Activated T-cell treated with anti-CD3 and anti-CD28 coated beads, Interleukin-2, amount 50 U/mL, for 24 hours (primary cell): Measurements from ENCODE around the gene TRIM3.

Experiments used
- DNase-seq: peaks from one replicate; pipeline ENCODE4 v3.0.0-alpha.2; 2020
- H3K27ac Mint-ChIP-seq: 2 replicates; pipeline ENCODE4 v1.8.0; 2020; ENCODE audit warnings: mild to moderate bottlenecking, mixed read lengths
- H3K27me3 Mint-ChIP-seq: 2 replicates; pipeline ENCODE4 v1.8.0; 2020; ENCODE audit warnings: mixed read lengths
- H3K36me3 Mint-ChIP-seq: 2 replicates; pipeline ENCODE4 v1.8.0; 2020; ENCODE audit warnings: low read depth, mixed read lengths
- H3K4me1 Mint-ChIP-seq: 2 replicates; pipeline ENCODE4 v1.8.0; 2020; ENCODE audit warnings: low read depth, mixed read lengths
- H3K4me3 Mint-ChIP-seq: 2 replicates; pipeline ENCODE4 v1.8.0; 2020; ENCODE audit warnings: mild to moderate bottlenecking, moderate library complexity, mixed read lengths
- H3K9me3 Mint-ChIP-seq: 2 replicates; pipeline ENCODE4 v1.8.0; 2020; ENCODE audit warnings: mixed read lengths

Gene TRIM3

DNA sequence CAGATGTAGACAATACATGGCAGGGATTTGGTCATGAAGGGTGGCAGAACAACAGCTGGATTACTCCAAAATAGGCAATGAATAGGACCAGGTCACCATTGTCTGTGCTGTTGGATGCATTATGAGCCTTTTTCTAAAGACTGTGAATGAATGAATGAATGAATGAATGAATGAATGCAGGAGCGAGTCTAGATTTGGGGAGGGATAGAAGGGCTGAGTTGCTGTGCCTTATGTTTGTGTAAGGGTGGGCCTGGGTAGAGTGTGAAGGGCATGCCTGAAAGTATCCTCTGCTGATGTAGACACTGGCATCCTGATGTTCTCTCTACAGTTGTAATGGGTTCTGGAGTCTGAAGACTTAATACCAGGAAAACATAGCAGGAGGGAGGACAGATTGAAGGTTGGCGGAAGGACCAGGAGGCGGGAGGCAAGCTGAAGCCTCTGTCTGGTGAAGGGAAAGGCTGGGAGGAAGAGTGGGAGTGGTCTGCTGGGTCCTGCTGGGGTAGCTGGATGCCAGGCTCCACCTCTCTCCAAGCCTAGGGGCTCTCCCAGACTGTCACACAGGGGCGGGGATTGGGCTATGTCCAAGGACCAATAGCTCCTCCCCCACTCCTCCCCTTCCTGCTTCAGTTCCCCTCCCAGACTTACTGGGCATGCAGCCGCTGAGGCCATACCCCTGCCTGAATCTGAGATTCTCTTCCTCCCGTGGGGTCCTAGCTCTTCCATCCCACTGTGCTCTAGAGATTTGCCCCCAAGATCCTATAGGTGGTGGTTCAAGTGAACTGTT is 4.8 kb downstream of the TRIM3 start:
- peaks cover 12% of the 10 kb centered on the region for H3K4me1 Mint-ChIP-seq
- DNase-seq: no peak
- H3K27ac Mint-ChIP-seq: no peak overlapping the region
- no peaks in the 10 kb centered on the region for H3K27me3 Mint-ChIP-seq
- H3K36me3 Mint-ChIP-seq: no peaks in the 10 kb centered on the region
- no peak overlapping the region for H3K4me3 Mint-ChIP-seq
- no peaks in the 10 kb centered on the region for H3K9me3 Mint-ChIP-seq

DNA sequence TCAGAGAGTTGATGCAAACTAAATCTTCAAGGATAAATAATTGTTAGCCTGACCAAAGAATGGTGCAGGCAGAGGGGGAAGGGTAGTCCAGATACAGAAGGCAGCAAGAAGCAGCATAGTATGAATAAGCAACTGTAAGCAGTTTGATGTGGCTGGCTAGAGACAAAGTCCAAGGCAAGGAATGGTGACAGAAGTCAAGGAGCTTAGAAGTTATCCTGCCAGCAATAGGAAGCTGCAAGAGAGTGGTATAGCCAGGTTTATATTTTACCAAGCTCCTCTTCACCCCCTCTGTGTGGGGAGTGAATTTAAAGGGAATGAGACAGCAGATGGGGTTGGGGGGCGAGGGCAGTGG is 14.7 kb downstream of the TRIM3 start:
- Mint-ChIP-seq H3K36me3 (peaks cover 20% of the 10 kb centered on the region), H3K27ac (no peak overlapping the region), H3K9me3 (no peaks in the 10 kb centered on the region), H3K27me3 (no peaks in the 10 kb centered on the region), H3K4me1 (no peaks in the 10 kb centered on the region), H3K4me3 (no peak overlapping the region)
- DNase-seq: no peak

DNA sequence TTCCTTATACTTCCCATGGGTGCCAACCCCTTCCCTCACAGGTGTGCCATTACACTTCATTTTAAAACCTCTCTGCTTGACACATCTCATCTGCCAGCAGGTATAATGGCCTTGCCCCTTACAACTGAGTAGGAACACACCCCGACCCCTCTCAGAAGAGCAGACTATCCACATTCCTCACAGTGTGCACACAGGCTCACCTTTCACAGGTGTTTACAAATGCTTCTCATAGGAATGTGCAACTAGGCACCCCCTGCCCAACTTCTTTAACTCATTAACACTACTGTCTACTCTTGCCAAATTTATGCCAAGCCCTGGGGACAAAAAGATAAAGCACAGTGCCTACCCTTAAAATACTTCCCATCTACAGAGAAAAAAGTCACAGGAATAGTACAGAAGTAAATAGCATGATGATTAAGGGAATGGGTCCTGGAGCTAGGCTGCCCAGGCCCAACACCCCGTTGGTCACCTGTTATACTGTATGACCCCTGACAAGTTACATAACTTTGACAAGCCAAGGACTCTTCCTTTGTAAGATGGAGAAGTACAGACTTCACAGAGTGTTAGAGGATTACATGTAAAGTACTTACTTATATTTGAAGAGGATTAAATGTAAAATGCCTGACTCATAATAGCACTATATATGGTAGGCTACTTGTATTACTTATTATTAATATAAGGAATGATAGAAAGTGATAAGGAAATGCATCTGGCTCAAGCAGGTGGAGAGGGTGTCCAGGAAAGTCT is 15.2 kb downstream of the TRIM3 start:
- no peaks in the 10 kb centered on the region for H3K9me3 Mint-ChIP-seq
- no peak overlapping the region for H3K4me3 Mint-ChIP-seq
- H3K27me3 Mint-ChIP-seq: no peaks in the 10 kb centered on the region
- no peaks in the 10 kb centered on the region for H3K4me1 Mint-ChIP-seq
- no peak for DNase-seq
- H3K36me3 Mint-ChIP-seq: peaks cover 16% of the 10 kb centered on the region
- no peak overlapping the region for H3K27ac Mint-ChIP-seq

DNA sequence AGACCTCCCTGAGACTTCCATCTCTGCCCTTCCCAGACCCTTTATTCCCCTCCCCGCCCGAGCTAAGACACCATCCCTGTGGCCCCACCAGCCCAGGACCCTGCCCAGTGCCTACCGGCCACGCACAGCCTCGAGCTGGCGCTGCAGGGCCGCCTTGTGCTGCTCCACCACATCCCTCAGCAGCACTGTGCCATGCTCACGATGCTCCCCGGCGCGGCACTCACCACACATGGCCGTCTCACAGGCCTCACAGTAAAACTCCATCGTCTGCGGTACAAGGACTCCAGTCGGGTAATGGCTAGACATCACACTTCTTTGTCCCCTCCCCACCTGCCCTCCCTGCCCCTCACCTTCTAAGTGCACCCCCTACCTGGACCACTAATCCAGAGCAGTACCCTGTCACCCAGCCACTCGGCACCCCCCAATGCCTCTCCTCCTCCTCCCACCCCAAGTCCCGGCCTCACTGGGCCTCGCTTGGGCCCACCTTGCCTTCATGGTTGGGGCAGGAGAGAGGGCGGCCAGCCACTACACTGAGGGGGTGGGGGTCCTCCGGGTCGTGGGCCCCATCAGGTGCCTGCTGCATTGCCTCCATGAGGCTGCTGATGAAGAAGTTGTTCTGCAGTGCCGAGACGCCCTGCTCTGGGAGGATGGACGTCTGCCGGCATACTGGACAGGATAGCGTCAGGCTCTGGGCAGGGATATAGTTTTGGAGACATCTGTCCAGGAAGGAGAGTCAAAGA is 16.0 kb downstream of the TRIM3 start:
- Mint-ChIP-seq H3K36me3 (peaks cover 18% of the 10 kb centered on the region), H3K27ac (no peak overlapping the region), H3K9me3 (no peaks in the 10 kb centered on the region), H3K4me3 (no peak overlapping the region), H3K27me3 (no peaks in the 10 kb centered on the region), H3K4me1 (no peaks in the 10 kb centered on the region)
- no peak for DNase-seq

DNA sequence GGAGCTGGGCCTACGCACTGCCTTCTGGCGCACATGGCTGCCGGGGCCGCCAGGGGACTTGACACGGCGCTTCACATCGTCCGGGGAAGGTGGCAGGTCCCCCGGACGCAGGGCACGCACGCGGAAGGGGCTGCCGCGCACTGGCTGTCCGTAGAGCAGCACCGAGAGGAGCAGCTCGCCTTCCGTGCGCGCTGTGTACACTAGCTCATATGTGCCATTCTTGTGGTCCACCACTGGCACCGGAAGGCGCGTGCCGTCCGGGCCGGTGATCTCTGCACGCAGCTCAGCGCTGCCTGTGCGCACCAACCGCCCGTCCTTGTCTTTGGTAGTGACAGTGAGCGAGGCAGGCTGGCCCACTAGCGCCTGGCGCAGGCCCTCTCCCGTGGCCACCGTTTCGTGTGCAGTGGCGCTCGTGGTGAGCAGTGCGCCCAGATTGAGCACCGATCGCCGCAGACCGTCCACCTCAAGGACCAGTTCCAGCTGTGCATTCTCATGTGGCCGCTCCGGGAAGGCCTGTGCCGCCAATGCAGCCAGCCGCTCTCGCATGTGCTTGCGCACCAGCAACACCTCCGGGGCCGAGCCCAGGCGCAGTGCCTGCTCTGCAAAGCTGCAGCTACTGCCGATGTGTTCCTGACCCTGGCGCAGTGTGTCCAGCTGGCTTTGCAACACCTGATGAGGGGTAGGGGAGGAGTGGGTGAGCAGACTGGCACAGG is 17.2 kb downstream of the TRIM3 start:
- no peak overlapping the region for H3K27ac Mint-ChIP-seq
- H3K9me3 Mint-ChIP-seq: no peaks in the 10 kb centered on the region
- no peak for DNase-seq
- H3K36me3 Mint-ChIP-seq: peaks cover 18% of the 10 kb centered on the region
- no peak overlapping the region for H3K4me3 Mint-ChIP-seq
- H3K27me3 Mint-ChIP-seq: no peaks in the 10 kb centered on the region
- H3K4me1 Mint-ChIP-seq: no peaks in the 10 kb centered on the region

DNA sequence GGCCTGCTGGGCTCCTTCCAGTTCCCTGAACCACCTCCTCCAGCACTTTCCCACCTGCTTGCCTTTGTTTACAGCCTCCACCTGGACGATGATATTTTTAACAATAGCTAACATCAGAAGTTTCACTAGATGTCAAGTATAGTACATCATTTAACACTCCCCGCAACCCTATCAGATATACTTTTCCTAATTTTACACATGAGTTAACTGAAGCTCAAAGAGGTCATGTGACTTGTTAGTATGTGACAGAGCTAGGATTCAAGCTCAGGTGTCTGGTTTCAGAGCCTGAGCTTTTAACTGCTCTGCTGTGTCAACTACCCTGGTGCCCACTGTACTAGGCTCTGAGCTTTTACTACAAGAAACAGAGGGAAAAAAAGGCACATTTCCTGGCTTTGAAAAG is 18.7 kb downstream of the TRIM3 start:
- Mint-ChIP-seq H3K4me1 (no peaks in the 10 kb centered on the region), H3K4me3 (no peak overlapping the region), H3K27me3 (no peaks in the 10 kb centered on the region), H3K9me3 (no peaks in the 10 kb centered on the region), H3K27ac (no peak overlapping the region), H3K36me3 (peaks cover 18% of the 10 kb centered on the region)
- no peak for DNase-seq

DNA sequence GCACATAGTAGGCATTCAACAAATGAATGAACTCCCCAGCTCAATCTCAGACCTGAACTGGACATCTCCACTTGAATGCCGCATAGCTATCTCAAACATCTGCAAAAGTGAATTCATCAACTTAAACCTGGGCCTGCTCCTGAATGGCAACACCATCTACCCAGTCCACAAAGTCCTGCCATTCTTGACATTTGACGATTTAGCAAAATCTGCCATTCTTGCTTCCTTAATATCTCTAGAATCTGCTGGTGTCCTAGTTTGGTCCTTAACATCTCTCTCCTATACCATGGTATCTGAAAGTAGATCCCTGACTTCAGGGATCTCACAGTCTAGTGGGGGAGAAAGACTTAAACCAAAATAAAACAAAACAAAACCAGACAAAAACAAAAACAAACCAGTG is 20.6 kb downstream of the TRIM3 start:
- Mint-ChIP-seq H3K27me3 (no peaks in the 10 kb centered on the region), H3K9me3 (no peaks in the 10 kb centered on the region)

DNA sequence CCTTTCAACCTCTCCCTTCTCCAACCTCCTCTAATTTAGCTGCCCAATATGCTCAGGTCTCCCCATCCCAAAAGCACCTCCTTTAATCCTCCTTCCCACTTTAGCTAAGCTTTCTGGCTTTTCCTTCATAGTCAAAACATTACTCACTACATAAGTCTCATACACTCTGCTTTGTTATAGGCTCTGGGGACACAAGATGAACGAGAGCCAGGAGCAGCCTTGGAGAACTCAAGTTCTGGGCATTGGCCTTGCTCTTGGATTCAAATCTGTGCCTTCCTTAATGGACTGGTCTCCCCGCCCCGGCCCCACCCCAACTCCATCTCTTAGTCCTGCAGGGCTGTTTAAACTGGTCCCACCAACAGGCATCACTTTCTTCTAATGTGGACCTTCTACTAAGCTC is 21.5 kb downstream of the TRIM3 start:
- no peak overlapping the region for H3K27ac Mint-ChIP-seq
- DNase-seq: no peak

More for the DNA sequence above, 20.6 kb downstream of the TRIM3 start:
- H3K4me3 Mint-ChIP-seq: no peak overlapping the region
- H3K27ac Mint-ChIP-seq: no peak overlapping the region
- H3K4me1 Mint-ChIP-seq: no peaks in the 10 kb centered on the region
- peaks cover 18% of the 10 kb centered on the region for H3K36me3 Mint-ChIP-seq
- DNase-seq: no peak

DNA sequence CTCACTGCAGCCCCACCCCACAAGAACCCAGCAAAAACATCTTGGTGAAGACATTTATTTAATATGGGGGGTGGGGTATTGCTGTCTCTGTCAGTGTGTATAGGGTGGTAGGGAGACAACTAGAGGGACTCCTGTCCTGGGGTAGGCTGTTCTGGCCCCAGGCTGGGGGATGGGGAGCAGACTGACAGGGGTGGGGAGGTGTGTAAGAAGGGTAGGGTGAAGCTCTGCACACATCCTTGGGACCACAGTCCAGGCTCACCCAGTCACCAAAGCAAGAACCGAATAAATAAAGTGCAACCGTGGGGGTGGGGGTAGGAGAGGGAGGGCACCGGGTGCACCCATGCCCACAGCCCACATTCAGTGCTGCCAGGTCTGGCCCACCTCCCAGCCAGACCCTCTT is 25.2 kb downstream of the TRIM3 start:
- H3K9me3 Mint-ChIP-seq: no peaks in the 10 kb centered on the region
- no peaks in the 10 kb centered on the region for H3K27me3 Mint-ChIP-seq
- H3K4me1 Mint-ChIP-seq: no peaks in the 10 kb centered on the region
- DNase-seq: no peak
- H3K36me3 Mint-ChIP-seq: peaks cover 3% of the 10 kb centered on the region
- H3K4me3 Mint-ChIP-seq: no peak overlapping the region
- no peak overlapping the region for H3K27ac Mint-ChIP-seq

More for the DNA sequence above, 21.5 kb downstream of the TRIM3 start:
- Mint-ChIP-seq H3K36me3 (peaks cover 18% of the 10 kb centered on the region), H3K9me3 (no peaks in the 10 kb centered on the region), H3K4me1 (no peaks in the 10 kb centered on the region), H3K27me3 (no peaks in the 10 kb centered on the region), H3K4me3 (no peak overlapping the region)

DNA sequence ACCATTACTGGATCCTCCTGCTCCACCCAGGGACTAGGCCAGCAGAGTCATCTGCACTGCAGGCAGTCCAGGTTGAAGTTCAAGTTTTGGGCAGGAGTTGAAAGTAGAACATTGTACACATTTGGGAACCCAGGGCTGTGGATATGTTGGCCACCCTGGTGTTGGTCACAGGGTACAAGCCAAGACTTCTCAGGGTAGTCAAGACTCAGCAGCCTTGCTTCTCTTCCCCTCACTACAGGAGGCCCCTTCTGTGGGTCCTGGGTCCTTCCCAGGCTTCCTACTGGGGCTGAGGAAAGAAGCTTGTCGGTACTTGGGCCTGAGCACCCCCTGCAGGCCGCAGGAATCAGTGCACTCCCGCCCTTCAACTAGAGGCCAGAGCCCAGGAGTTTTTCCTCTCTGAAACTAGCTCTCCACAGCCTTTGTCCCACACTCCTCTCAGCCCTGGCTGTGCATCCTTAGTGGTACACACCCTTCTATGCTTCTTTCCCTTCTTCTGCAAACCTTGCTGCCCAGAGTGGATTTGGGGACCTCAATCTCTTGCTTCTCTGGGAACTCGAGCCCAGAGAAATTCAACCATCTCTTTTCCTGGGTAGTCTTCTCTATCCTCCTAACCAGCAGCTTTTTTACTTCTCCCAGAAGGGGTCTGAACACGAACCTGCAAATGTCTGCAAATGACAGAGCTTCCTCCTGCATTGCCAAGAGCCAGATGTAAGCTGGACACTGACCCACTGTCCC is 30.3 kb downstream of the TRIM3 start:
- Mint-ChIP-seq H3K4me1 (no peaks in the 10 kb centered on the region), H3K9me3 (no peaks in the 10 kb centered on the region), H3K36me3 (no peaks in the 10 kb centered on the region), H3K27ac (no peak overlapping the region), H3K4me3 (no peak overlapping the region), H3K27me3 (no peaks in the 10 kb centered on the region)
- peak; percentile 68 for DNase-seq

DNA sequence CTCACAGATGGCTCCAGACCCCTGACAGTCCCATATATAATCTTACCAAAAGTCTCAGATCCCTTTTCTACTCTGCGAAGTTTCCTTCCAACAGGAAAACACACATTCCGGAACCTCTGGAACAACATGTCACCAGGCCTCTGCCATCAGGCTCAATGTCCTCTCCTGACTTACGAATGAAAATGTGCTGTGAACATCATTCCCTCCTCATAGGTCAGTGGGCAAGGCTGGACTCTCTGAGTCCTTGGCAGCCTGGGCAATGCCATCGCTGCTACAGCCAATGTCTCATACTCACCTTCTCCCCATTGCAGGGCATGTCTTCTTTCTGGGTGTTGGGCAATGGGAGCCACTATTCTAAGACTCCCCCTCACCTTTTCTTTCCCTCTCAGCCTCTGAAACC is 31.3 kb downstream of the TRIM3 start:
- Mint-ChIP-seq H3K9me3 (no peaks in the 10 kb centered on the region), H3K36me3 (no peaks in the 10 kb centered on the region), H3K27me3 (no peaks in the 10 kb centered on the region), H3K27ac (no peak overlapping the region), H3K4me1 (no peaks in the 10 kb centered on the region), H3K4me3 (no peak overlapping the region)
- DNase-seq: no peak

DNA sequence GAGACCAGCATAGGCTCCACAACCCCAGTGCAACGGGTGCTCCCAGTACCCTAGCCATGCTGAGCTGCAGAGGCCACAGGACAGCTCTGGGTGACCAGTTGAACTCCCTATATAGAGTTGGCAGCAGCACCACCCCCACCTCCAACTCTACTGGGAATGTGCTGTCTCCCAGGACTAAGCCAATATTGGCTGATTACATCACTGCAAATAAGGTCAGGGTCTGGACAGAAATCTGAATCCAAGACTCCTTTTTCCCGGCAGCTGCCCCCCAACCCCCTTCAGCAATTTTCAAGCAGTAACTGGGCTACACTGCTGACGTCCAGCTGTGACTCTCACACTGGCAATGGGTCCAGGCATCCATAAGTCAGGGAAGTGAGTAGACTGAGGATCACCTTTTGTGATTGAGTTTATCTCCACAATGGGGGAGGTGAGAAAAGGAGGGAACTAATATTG is 32.8 kb downstream of the TRIM3 start, which contains the start of gene HPX:
Gene HPX, minus strand, starts transcription at position 82 of the 453 bp plus-strand sequence. Its CDS starts 24 bp downstream, at position 58.
- Mint-ChIP-seq H3K4me1 (no peaks in the 10 kb centered on the region), H3K27ac (no peak within 1 kb of the TSS), H3K4me3 (no peak within 1 kb of the TSS), H3K27me3 (no peaks in the 10 kb centered on the region), H3K9me3 (no peaks in the 10 kb centered on the region), H3K36me3 (no peaks in the 10 kb centered on the region)
- DNase-seq: no peak

DNA sequence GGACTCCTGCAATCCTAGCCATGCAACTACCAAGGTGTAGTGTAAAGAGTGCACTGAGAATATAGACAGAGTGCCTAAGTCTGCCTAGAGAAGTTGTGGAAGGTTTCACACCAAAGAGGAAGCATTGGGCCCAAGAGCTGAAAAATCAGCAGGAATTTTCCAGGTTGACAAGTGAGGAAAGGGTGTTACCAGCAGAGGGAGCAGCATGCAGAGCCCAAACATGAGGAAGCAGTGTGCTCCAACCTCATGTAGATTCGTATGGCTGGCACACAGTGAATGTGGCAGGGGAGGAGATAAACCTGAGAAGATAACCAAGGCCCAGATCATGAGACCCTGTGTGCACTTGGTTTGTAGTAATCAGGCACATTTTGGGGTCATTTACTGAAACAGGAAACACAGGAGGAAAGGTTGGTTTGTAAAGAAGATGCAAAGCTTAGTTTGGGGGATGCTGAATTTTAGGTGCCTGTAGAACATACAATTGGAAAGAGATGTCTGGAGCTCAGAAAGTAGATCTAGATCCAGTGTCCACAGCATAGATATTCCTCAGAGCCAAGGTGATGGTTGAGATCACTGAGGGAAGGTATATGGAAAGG is 34.7 kb downstream of the TRIM3 start:
- Mint-ChIP-seq H3K4me3 (no peak overlapping the region), H3K9me3 (no peaks in the 10 kb centered on the region), H3K27ac (no peak overlapping the region)

More for the DNA sequence above, 34.7 kb downstream of the TRIM3 start:
- no peaks in the 10 kb centered on the region for H3K36me3 Mint-ChIP-seq
- no peaks in the 10 kb centered on the region for H3K4me1 Mint-ChIP-seq
- no peaks in the 10 kb centered on the region for H3K27me3 Mint-ChIP-seq
- peak; percentile 44 for DNase-seq
